HUDEP-2 (cell line): Measurements from ENCODE around the gene TNFAIP8L1.

Experiments
- DNase-seq, 76 experiments: peaks; one replicate each; lab custom pipeline; 2025; ENCODE audit not compliant: unreplicated experiment in 76 of 76; lab: John Stamatoyannopoulos, UW

Gene TNFAIP8L1

GRCh38 chr19:4697304-4697703 lies 58.0 kb downstream of the TNFAIP8L1 start:
- no peak for DNase-seq

- DNase-seq = peak in 1 of 76 experiments; percentile 6
These were observed 60.7 kb downstream of the TNFAIP8L1 start for GRCh38 chr19:4699826-4700692.

DNA sequence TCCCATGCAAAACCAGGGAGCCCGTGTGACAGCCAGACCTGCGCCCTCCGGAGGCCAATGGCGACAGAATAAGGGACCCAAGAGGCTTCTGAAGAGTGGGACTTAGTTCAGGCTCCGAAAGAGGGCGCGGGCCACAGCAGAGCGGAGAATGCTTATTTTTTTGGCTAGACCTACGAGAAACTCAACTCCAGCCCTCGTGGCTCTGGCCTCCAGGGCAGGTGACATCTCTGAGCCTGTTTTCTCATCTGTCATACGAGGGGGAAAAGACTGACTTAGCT lies 61.3 kb downstream of the TNFAIP8L1 start:
- no peak for DNase-seq

GRCh38 chr19:4701557-4701956 lies 62.2 kb downstream of the TNFAIP8L1 start:
- no peak for DNase-seq

DNA sequence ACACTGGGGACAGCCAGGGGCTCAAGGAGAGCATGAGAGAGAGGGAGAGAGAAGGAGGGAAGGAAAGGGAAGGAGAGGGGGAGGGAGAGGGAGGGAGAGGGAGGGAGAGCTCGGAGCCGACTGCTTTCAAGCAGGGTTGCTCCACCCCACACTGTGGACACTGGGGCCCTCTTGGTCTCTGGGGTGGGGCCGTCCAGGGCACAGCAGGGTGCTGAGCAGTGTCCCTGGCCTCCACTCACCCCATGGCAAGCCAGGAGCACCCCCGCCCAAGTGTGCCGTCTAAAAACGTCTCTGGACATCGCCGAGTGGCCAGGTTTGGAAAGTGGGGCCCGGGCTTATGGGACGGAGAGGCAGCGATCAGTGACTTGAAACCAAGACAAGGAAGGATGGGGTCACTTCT lies 63.4 kb downstream of the TNFAIP8L1 start:
- no peak for DNase-seq

DNA sequence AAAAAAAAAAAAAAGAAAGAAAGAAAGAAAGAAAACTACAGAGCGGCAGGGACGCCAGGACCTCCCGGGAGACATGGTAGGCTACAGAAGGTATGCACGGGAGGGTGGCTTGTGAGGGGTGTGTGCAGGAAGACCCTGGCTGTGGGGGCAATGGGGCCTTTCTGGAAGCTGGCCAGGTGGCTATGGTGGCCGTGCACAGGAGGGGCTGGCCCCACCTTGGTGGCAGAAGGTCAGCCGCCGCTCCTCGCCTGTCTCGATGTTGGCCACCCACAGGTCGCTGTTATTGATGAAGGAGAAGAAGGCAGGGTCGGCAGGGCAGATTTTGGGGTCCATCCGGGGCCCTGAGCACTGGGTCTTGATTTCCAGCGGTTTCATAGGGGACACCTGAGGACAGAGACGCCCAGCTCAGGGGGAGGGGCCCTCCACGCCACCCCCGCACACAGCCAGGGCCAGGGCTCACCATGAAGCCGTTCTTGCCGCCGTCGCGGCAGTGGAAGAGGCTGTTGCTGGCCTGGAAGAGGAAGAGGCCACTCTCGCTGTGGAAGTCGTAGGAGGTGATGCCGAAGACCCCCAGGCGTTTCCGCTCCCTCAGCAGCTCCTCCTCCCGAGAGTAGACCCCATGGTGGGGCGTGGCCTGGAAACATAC lies 64.5 kb downstream of the TNFAIP8L1 start:
- DNase-seq = no peak

- DNase-seq = no peak
These were observed 65.0 kb downstream of the TNFAIP8L1 start for GRCh38 chr19:4704317-4704673.
